Measurements from ENCODE around the gene YTHDC1.
"Not testable (repeated sequence)": the region's sequence is repeated elsewhere in the genome, so short reads cannot be mapped to it uniquely, and the experiment has no call there.

YTHDC1 gene

GRCh38 chr4:68349649-68350360 is at the start of gene YTHDC1:
Gene YTHDC1, minus strand, starts transcription at chr4:68350090. Its CDS starts 337 bp downstream, at chr4:68349753.
- peak; percentile 92 for DNase-seq

DNA sequence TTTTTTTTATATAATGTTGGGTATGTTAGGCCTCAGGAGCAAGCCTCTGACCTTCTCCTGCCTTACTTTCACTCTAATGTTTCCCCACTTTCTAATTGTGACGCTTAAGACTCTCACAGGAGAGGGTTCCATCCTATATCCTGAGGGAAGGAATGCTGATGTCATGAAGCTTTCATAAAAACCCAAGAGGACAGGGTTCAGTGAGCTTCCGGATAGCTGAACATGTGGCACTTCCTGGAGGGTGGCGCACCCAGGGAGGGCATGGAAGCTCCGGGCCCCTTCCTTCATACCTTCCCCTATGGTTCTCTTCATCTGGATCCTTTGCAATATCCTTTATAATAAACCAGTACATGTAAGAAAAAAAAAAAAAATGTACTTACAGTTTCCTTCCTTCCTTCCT is 49.4 kb upstream of the YTHDC1 start:
- DNase-seq = no peak

- DNase-seq = no peak
These were observed 46.9 kb upstream of the YTHDC1 start for GRCh38 chr4:68396756-68397155.

GRCh38 chr4:68391436-68391835 is 41.5 kb upstream of the YTHDC1 start:
- DNase-seq = no peak

DNA sequence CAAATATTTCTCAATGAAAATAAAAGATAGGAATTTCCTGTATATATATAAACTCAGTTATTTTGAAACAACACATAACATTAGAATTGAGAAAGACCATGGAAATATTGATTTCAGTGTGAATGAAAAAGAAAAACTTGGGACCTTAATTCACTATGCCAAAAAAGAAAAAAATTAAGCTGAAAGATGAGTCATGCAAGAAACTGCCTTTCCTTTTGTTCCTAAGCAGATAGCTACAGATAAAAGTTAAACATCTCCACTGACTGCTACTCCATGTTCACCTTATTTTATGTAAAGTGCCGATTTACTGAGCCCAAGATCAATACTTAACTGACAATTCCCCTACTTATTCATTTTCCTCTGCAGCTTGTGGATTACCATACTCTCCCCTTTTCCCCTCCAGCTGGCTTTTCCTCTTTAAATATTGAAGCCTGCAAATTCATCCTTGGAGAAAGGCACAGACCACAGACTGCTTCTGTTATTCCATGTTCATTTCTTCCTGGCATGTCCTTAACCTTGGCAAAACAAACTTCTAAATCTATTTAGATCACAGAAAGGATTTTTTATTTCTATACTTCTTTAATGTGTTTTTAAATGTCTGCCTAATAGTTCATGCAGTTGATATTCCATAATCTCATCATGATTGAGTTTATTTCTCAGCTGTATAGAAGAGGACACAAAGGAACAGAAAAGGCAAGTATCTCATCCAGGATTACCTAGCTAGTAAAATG is 40.5 kb upstream of the YTHDC1 start:
- DNase-seq = no peak

GRCh38 chr4:68389386-68389913 is 39.6 kb upstream of the YTHDC1 start:
- DNase-seq = not testable (repeated sequence)

- DNase-seq = no peak
These were observed 38.5 kb upstream of the YTHDC1 start for GRCh38 chr4:68388347-68388865.

DNA sequence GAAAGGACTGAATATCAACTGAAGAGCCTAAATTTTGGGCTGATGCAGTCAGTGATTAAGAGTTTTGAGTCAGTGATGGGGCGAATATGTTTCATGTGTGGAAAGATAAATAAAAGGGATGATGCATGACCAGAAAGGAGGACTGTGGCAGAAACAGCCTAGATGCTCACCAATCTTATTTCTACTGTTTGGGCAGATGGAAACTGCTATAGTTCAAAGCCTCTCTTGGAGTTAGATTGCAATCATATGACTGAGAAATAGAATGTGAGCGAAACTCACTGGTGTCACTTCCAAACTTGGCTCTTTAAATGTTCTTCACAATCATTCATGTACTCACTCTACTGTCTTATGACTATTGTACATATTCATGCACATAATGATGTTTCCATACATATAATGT is 35.4 kb upstream of the YTHDC1 start:
- DNase-seq = no peak

DNA sequence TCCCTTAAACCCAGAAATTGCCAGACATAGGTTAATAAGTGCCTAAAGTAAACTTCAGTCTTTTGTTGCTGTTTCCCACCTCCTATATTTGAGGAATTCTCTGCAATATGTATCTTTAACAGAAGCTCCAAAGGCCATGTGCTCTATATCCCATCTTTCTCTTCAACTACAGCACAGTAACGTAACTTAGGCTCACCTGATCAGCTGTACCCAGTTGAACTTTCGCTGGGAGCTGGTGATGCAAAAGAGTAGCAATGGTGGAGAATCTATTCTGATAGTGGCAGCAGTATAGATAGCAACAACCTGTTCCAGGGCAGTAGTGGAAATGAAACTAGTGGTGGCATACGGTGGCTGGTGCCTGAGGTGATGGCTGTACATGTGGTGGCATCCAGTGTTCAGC is 33.2 kb upstream of the YTHDC1 start:
- DNase-seq = no peak

DNA sequence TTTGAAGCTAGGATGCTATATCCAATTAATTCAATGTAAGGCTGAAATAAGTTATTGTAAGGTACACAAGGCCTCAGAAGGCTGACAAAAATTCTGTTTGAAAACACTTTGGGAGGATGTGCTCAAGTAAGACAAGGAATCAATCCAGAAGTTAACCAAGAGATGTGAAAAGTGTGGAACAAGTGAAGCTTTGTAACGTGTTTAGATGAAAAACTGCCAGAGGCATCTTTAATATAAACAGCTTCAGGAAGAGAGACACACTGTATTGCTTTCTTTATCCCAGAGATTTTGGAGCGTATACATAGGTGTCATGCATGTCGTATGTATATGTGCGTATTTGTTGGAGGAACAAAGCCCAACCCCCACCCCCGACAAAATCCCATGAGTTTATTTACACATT is 28.3 kb upstream of the YTHDC1 start:
- DNase-seq = no peak

- DNase-seq = peak; percentile 7
These were observed 26.0 kb upstream of the YTHDC1 start for GRCh38 chr4:68375667-68376559.

- DNase-seq = peak; percentile 35
These were observed 23.6 kb upstream of the YTHDC1 start for GRCh38 chr4:68373513-68373912.

DNA sequence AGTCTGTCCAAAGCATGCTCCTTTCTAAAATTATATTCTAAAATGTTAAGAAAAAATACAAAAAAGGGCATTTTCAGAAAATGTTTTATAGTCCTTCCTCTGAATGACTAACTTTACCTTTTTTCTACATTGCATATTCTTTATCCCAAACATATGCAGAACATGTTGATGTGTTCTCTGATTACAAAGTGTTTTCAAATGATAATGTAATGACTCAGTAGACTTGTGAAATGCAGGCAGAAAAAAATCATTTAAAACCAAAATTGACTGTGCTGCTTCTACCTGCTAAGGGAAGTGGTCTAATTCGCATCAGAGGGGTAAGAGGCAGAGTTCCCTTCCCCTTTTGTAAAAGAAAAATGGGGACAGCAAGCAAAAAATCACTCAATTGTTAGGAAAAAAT is 22.7 kb upstream of the YTHDC1 start:
- DNase-seq = no peak

- no peak for DNase-seq
These were observed 19.4 kb upstream of the YTHDC1 start for GRCh38 chr4:68369142-68369805.

- DNase-seq = no peak
These were observed 18.8 kb upstream of the YTHDC1 start for GRCh38 chr4:68368691-68369131.

DNA sequence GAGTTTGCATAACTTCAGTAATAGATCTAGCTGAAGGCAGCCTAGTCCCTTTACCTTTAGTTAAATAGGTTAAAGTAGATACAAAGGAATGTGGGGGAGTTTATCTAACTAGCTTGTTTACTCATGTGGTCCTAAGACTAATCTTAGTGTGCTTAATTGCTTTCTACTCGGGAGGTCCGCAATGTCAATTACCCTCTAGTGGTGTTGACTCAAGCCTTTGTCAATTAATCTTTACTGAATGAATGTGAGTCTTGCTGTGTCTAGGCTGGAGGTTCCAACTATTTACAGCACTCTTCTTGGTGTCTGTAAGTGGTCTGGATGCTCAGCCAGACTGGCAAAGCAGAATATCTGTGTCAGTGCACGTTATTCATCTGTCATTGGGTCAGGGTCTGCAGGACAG is 17.9 kb upstream of the YTHDC1 start:
- no peak for DNase-seq

DNA sequence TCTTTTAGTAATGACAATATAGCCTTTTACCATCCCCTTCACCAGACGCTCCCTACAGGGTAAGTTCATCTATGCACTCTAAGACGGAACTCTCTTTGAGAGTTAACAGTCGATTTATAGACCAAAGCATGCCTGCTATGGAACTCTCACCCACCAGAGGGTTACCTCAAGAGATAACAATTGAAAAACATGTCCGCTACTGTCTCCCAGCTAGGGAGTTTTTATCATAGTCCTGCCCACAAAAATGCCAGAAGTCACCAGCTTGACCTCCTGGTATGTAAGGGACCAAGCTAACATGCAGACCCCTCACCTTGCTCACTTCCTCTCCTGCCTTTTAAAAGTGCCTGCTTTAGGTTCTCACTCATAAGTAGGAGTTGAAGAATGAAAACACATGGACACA is 16.7 kb upstream of the YTHDC1 start:
- no peak for DNase-seq

- DNase-seq = no peak
These were observed 15.2 kb upstream of the YTHDC1 start for GRCh38 chr4:68365068-68365467.

- no peak for DNase-seq
These were observed 11.3 kb upstream of the YTHDC1 start for GRCh38 chr4:68361146-68361589.

DNA sequence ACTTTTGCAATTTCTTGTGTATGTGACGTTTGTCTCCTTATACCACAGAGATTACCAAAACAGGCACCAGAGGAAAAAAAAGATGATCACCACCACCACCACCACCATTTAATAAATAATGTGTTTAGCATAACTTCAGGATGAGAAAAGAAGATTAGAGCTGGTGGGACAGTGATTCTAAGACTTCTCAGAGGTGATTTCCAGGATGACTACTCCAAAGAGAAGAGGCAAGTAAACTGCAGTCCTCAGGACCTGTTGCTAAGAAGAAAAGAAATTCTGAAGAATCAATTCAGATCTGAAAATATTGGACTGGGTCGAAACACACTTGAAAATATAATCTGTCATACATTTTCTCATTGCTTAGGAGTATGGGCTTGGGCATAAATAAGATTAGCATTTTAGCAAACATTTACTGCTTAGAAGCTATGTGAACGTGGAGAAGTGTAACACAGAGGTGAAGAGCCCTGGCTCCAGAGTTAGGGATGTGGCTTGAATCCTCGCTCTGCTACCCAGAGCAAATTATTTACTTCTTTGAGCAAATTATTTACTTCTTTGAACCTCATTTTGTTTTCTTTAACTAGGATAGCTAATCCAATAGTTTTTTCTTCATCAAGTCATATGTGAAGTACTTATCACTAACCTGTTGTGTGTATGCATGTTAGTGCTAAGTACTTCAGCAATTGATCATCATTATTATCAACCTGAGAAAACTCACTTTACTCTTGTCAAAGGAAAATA is 10.5 kb upstream of the YTHDC1 start:
- DNase-seq = no peak

DNA sequence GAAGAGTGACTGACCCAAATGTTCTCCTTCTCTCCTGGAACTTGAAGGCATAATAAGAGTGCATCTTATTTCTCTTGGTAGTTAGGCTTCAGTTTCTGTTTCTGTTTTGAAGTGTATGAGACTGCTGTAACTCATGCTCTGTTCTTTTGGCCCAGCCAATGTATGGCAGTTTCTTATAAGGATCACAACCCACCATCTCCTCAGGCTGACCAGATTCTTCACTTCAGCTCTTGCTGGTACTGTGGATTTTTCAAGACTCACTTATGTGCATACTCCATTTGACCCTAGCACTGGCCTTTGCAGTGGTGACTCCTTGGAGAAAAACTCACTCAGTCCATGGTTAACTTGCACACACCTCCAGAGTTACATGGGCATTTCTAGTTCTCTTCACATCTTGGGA is 9.6 kb upstream of the YTHDC1 start:
- no peak for DNase-seq

- no peak for DNase-seq
These were observed 9.1 kb upstream of the YTHDC1 start for GRCh38 chr4:68358988-68359387.

Measured in activated effector memory CD4-positive, alpha-beta T cell treated with Interleukin-2 at 50 U/mL for 16 hours (primary cell).